LNCaP clone FGC (cell line): ENCODE measurements around the gene TMCC2.

Source experiments
- DNase-seq: peaks from one replicate; pipeline ENCODE4 v3.0.0-alpha.2; 2011; ENCODE audit warnings: low read depth
- H3K4me3 ChIP-seq: 2 replicates; pipeline ENCODE4 v1.5.1; 2011; ENCODE audit warnings: mild to moderate bottlenecking, low read depth, low read length, control low read depth
- TF ChIP-seq, protein P1 (sequence below): IDR thresholded peaks from 2 replicates; pipeline ENCODE4 v1.5.1; 2012; ENCODE audit warnings: mild to moderate bottlenecking; ENCODE audit not compliant: control insufficient read depth, insufficient read depth; ENCODE audit errors: extremely low read depth

TMCC2 gene

DNA sequence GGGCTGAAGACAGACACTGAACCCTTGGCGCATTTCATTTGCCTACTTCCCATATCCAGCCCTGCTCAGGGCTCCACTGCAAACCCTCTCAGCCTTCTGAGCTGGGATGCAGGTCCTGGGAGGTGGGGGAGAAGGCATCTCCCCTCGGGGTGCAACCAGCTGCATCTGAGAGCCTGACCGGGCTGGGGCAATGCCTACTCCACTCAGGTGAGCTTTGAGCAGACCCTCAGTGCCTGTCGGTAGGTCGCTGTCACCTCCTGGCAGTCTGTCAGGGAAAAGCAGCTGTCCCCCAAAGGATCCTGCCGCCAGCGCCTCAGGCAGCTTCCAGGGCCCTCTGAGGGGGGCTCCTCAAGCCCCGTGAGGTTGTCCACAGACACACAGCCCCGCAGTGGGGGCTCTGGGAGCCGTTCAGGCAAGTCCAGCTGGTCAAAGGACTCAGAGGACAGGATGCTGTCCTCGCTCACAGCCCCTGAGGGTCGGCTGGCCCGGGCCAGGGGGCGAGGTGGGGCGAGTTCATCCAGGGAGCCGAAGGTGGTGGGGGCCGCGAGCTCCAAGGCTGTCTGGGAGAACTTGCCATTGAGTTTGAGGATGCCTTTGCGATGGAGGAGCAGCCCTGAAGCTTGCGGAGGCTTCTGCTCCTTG lies 75.6 kb downstream of the TMCC2 start:
- no peak for DNase-seq
- TF ChIP-seq, protein P1, sequence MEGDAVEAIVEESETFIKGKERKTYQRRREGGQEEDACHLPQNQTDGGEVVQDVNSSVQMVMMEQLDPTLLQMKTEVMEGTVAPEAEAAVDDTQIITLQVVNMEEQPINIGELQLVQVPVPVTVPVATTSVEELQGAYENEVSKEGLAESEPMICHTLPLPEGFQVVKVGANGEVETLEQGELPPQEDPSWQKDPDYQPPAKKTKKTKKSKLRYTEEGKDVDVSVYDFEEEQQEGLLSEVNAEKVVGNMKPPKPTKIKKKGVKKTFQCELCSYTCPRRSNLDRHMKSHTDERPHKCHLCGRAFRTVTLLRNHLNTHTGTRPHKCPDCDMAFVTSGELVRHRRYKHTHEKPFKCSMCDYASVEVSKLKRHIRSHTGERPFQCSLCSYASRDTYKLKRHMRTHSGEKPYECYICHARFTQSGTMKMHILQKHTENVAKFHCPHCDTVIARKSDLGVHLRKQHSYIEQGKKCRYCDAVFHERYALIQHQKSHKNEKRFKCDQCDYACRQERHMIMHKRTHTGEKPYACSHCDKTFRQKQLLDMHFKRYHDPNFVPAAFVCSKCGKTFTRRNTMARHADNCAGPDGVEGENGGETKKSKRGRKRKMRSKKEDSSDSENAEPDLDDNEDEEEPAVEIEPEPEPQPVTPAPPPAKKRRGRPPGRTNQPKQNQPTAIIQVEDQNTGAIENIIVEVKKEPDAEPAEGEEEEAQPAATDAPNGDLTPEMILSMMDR: no peak
- H3K4me3 ChIP-seq: no peak overlapping the region

DNA sequence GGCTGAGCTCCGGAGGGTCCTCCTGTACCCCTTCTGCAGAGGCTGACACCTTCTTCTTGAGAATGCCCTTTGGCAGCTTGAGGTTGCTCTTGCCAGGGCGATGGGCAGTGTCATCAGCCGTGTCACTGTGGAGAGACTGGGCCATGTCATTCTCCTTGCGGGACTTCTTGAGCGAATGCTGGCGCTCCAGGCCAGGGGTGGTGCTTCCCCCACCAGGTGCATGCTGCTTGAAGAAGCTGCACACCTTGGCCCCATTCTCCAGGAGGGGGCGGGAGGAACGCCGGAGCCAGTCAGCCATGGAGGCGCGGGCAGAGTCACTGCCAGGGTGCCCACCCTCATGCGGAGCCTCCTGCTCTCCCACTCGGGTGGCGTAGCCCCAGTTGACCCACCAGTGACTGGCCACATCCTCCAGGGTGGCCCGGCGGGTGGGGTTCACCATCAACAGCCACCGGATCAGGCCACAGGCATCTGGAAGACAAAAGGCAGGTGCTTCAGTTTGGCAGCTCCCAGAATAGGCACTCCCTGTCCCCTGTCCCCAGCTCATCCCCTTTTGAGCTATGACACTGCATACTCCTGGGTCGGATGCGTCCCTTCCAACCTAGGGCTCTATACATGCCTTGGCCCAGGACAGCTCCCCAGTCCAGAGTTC lies 76.4 kb downstream of the TMCC2 start:
- DNase-seq: no peak
- TF ChIP-seq, protein P1: no peak
- H3K4me3 ChIP-seq: no peak overlapping the region

DNA sequence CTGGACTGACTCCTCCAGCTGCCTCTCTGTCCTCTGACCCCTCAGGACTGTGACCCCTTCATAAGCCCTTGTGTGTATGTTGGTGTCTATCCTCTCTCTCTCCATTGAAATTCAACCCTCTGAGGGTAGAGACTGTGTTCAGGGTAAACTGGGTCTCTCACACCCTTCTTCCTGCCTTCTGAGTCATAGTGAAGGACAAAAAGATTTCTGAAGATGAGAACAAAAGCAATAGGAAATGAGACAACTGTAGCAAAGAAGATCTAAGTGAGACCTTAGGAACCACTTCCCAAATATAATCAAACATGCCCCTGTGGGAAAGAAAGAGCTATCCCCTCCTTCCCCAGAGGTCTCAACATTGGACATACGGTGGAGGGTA lies 76.9 kb downstream of the TMCC2 start:
- no peak for DNase-seq
- TF ChIP-seq, protein P1: no peak
- no peak overlapping the region for H3K4me3 ChIP-seq

DNA sequence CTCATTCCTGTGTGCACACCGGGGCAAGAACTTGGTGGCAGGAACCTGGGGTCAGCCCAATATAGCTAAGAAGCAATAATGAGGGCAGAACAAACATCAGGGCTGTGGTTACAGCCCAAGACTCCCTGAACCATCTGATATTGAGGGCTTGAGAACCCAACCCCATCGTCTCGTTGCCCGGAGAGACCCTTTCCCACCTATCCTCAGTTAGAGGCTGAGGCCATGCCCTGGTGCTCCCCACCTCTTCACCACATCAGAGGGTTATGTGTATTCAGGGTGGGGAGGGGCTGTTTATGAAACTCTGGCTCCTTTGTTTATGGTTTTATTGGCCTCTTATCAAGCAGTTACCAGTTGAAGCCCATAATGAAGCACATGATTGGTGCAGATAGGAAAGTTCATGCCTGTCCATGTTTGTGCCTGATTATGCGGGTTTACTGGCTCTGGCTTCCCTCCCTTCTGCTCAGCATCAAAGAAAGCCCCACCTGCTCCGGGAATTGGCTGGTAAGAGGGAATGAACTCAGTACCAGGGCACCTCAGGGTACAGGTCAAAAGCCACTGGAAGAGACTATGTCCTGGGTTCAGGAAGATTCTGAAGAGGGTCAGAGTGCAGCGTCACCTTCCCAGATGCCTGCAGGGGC lies 79.3 kb downstream of the TMCC2 start:
- no peak for DNase-seq
- TF ChIP-seq, protein P1: no peak
- no peak overlapping the region for H3K4me3 ChIP-seq

DNA sequence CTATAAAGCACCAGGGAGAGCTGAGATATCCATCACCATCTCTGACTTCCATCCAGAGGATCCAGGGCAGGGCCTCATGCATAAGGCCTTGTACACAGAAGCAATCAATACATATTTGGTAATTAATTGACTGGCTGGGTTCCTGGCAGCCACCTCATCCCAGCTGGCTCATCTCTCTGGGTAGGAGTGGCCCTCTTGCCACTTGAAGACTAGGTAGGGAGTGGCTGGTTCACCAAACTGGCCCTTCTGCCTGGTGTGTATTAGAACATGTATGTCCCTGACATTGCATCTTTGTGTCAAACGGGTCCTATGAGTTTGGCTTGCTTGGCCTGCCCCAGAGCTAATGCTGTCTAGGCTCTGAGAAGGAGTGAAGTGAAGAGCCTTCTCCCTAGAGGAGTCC lies 82.0 kb downstream of the TMCC2 start:
- TF ChIP-seq, protein P1: no peak
- DNase-seq: no peak
- no peak overlapping the region for H3K4me3 ChIP-seq

DNA sequence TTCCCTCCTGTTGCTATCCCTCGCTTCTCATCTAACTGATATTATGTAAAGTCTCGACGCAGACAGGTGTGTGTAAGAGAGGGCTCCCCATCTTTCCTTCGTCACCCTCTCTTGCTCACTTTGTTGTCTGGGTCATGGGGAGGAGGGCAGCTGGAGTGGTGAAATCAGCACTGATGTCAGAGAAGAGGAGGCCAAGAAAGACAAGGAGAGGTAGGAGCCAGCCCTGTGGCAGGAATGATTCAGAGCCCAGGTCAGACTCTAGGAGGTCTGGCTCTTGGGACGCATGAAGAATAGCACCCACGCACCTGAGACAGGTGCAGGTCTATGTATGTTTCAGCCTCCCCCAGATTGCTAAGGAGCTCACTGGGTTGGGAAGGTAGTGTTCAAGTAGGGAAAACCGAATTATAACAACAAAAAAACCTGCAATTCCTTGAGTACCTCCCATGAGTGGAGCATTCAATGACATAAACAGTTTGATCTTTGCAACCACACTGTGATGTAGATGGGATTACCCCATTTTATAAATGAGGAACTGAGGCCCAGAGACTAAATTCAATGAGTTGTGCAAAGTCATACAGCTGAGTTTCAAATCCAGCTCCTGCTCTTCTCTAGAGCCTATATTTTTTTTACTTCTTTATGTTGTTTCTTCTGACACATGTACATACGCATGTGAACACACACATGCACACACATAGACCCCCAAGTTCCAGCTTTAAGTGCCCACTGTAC lies 83.4 kb downstream of the TMCC2 start:
- TF ChIP-seq, protein P1: no peak
- DNase-seq: no peak
- H3K4me3 ChIP-seq: no peak overlapping the region
